Astrocyte (in vitro differentiated cells and primary cell): ENCODE results near the gene EIF3K. TPM values are rescaled to one million over a fixed set of nuclear protein-coding genes. Genes with fewer than 3 reads are reported as not detected.

Source experiments
- DNase-seq: peaks from one replicate; pipeline ENCODE4 v3.0.0-alpha.2; 2010; ENCODE audit warnings: low read depth
- FAIRE-seq: peaks from 2 replicates; lab custom pipeline; 2011; peaks lifted over from hg19 to GRCh38; lab: Jason Lieb, UNC
- H2AFZ ChIP-seq: 2 replicates; pipeline ENCODE4 v1.6.0; 2012; ENCODE audit warnings: low read depth, low read length, inconsistent platforms
- H3K27ac ChIP-seq: 2 replicates; pipeline ENCODE4 v1.5.1; 2011; ENCODE audit warnings: low read depth, low read length, inconsistent platforms
- H3K27me3 ChIP-seq: 2 replicates; pipeline ENCODE4 v1.6.0; 2011; ENCODE audit warnings: low read length, inconsistent platforms; ENCODE audit not compliant: insufficient read depth
- H3K36me3 ChIP-seq: 2 replicates; pipeline ENCODE4 v1.5.1; 2011; ENCODE audit warnings: low read length, inconsistent platforms; ENCODE audit not compliant: insufficient read depth
- H3K4me1 ChIP-seq: 2 replicates; pipeline ENCODE4 v1.5.1; 2011; ENCODE audit warnings: low read length, inconsistent platforms; ENCODE audit not compliant: insufficient read depth
- H3K4me2 ChIP-seq: 2 replicates; pipeline ENCODE4 v1.6.0; 2012; ENCODE audit warnings: low read length, inconsistent platforms
- H3K4me3 ChIP-seq: 2 replicates; pipeline ENCODE4 v1.5.1; 2011; ENCODE audit warnings: low read depth, mild to moderate bottlenecking, low read length, inconsistent platforms; ENCODE audit not compliant: insufficient read depth
- H3K79me2 ChIP-seq: 2 replicates; pipeline ENCODE4 v1.6.0; 2012; ENCODE audit warnings: mild to moderate bottlenecking, low read length, inconsistent platforms; ENCODE audit not compliant: insufficient read depth
- H3K9ac ChIP-seq: 2 replicates; pipeline ENCODE4 v1.6.0; 2012; ENCODE audit warnings: mild to moderate bottlenecking, low read length, inconsistent platforms
- H3K9me3 ChIP-seq: 2 replicates; pipeline ENCODE4 v1.5.1; 2012; ENCODE audit warnings: low read depth, mild to moderate bottlenecking, low read length, inconsistent platforms; ENCODE audit not compliant: insufficient read depth
- H4K20me1 ChIP-seq: 2 replicates; pipeline ENCODE4 v1.6.0; 2012; ENCODE audit warnings: low read length, inconsistent platforms; ENCODE audit not compliant: insufficient read depth
- H3K27ac Mint-ChIP-seq: one replicate; pipeline ENCODE4 v1.8.0; 2021; ENCODE audit warnings: mild to moderate bottlenecking, mixed read lengths; ENCODE audit not compliant: unreplicated experiment
- H3K27me3 Mint-ChIP-seq: one replicate; pipeline ENCODE4 v1.8.0; 2021; ENCODE audit warnings: low read depth, mixed read lengths; ENCODE audit not compliant: unreplicated experiment
- H3K36me3 Mint-ChIP-seq: one replicate; pipeline ENCODE4 v1.8.0; 2021; ENCODE audit warnings: low read depth, mixed read lengths; ENCODE audit not compliant: unreplicated experiment
- H3K4me1 Mint-ChIP-seq: one replicate; pipeline ENCODE4 v1.8.0; 2021; ENCODE audit warnings: low read depth, mixed read lengths; ENCODE audit not compliant: unreplicated experiment
- H3K4me3 Mint-ChIP-seq: one replicate; pipeline ENCODE4 v1.8.0; 2021; ENCODE audit warnings: mild to moderate bottlenecking, moderate library complexity, mixed read lengths; ENCODE audit not compliant: unreplicated experiment
- H3K9me3 Mint-ChIP-seq: one replicate; pipeline ENCODE4 v1.8.0; 2021; ENCODE audit warnings: mild to moderate bottlenecking, mixed read lengths; ENCODE audit not compliant: unreplicated experiment
- CTCF ChIP-seq: IDR thresholded peaks from 2 replicates; pipeline ENCODE4 v1.5.1; 2011; ENCODE audit warnings: low read depth, mild to moderate bottlenecking, inconsistent platforms, low read length, moderate library complexity; ENCODE audit not compliant: insufficient read depth
- EZH2 ChIP-seq: IDR thresholded peaks from 2 replicates; pipeline ENCODE4 v1.6.1; 2012; ENCODE audit warnings: mild to moderate bottlenecking, low read length, inconsistent platforms; ENCODE audit not compliant: insufficient read depth
- total RNA-seq: library from RNA; stranded (reverse); gene quantifications from 2 replicates; pipeline ENCODE4 v1.2.1, GENCODE V29; 2021

The EIF3K gene
- total RNA-seq, 1 donor from 2014 or later, result 229 TPM

GRCh38 chr19:38650172-38650775, 31.3 kb downstream of the EIF3K start:
- Histone ChIP-seq H3K27ac (peak overlapping the region; percentile 99), H3K4me1 (peaks cover 50% of the 10 kb centered on the region), H3K79me2 (peaks cover 78% of the 10 kb centered on the region), H4K20me1 (peaks cover 73% of the 10 kb centered on the region), H3K36me3 (no peaks in the 10 kb centered on the region), H2AFZ (no peak overlapping the region), H3K9ac (peak overlapping the region; percentile 100), H3K27me3 (no peaks in the 10 kb centered on the region), H3K9me3 (no peaks in the 10 kb centered on the region), H3K4me2 (peak overlapping the region; percentile 87), H3K4me3 (peak overlapping the region; percentile 94)
- DNase-seq (no peak), FAIRE-seq (no peak)
- Mint-ChIP-seq H3K4me3 (peak overlapping the region; percentile 99), H3K36me3 (peaks cover 6% of the 10 kb centered on the region), H3K9me3 (peaks cover 2% of the 10 kb centered on the region), H3K4me1 (peaks cover 36% of the 10 kb centered on the region), H3K27ac (peak overlapping the region; percentile 89), H3K27me3 (no peaks in the 10 kb centered on the region)
- TF ChIP-seq EZH2 (no peak), CTCF (no peak)

DNA sequence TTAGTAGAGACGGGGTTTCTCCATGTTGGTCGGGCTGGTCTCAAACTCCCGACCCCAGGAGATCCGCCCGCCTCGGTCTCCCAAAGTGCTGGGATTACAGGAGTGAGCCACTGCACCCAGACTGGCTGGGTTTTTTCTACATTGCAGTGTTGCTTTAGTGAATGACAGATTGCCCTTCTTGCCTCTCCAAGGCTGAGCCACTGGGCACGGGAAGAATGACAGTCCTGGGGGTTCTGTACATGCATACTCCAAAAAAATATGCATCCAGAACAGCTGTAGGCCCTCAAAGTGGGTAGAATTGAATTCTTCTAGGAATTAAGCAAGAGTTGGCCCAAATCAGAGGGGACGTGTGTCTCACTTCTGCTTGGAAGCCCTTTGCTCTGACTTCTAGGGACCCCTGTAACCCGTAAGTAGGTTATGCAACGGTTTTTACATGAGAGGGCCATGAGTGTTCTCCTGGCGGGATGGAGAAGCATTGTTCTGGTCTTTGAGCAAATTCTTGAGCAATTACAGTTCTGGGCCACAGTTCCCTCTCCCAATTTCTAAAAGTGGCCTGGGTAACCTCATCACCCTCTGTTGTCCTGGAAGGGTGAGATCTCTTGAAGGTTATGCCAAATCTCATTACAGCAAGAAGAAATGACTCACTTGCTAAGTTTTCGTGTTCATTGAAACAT, 32.1 kb downstream of the EIF3K start:
- DNase-seq (peak; percentile 88), FAIRE-seq (peak; percentile 68)

More for the DNA sequence above, 32.1 kb downstream of the EIF3K start:
- Histone ChIP-seq H4K20me1 (peaks cover 80% of the 10 kb centered on the region), H3K79me2 (peaks cover 86% of the 10 kb centered on the region), H3K4me3 (peak overlapping the region; percentile 94), H3K9me3 (no peaks in the 10 kb centered on the region), H3K9ac (peak overlapping the region; percentile 100), H3K4me2 (peak overlapping the region; percentile 87), H3K36me3 (no peaks in the 10 kb centered on the region), H3K27ac (peak overlapping the region; percentile 99), H2AFZ (no peak overlapping the region), H3K27me3 (no peaks in the 10 kb centered on the region), H3K4me1 (peaks cover 58% of the 10 kb centered on the region)
- Mint-ChIP-seq H3K9me3 (peaks cover 2% of the 10 kb centered on the region), H3K27ac (peak overlapping the region; percentile 63), H3K36me3 (peaks cover 6% of the 10 kb centered on the region), H3K27me3 (no peaks in the 10 kb centered on the region), H3K4me1 (peaks cover 43% of the 10 kb centered on the region), H3K4me3 (peak overlapping the region; percentile 99)
- TF ChIP-seq CTCF, result no peak
- TF ChIP-seq EZH2, result no peak
